HG03521 (cell line): ENCODE results near the gene SIM2.

Experiments used
- ATAC-seq: cut with Tn5 transposase; IDR thresholded peaks from one replicate; pipeline ENCODE4 v1.9.1; 2021; ENCODE audit warnings: mild to moderate bottlenecking, moderate library complexity; ENCODE audit not compliant: unreplicated experiment

SIM2 gene

DNA sequence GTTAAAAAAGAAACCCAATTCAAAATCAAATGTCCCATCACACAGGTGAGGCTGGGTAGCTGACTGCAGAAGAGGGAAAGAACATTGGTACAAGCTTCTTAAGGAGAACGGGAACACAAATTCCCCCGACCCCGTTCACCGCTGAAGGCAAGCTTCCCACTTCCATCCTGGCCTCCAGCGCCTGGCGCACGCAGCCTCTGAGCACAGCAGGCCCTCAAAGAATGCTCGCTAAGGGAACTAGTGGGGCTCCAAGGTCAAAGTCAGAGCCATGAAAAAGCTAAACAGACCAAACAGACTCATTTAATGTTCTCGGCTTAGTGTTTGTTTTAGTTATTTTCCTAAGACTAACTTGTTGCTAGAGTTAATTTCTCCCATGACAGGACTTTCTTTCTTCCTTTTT, 63.7 kb downstream of the SIM2 start:
- no peak for ATAC-seq

DNA sequence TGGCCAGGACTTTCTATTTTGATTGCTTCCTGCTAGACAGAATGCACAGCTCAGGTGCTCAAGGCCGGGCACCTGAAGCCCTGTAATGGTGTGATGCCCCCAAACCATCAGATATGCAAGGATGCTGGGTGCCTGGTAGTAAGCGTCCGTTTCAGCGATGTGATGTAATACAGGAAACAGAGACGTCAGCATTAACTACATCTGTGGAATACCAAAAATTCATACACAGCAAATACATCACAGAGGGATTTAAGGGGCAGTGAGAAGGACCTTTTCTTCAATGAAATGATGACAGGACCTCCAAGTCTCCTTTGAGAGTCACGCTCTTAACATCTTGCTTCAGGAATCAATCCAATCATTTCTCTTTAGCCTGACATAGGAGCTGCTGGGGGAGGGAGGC, 64.4 kb downstream of the SIM2 start:
- no peak for ATAC-seq

DNA sequence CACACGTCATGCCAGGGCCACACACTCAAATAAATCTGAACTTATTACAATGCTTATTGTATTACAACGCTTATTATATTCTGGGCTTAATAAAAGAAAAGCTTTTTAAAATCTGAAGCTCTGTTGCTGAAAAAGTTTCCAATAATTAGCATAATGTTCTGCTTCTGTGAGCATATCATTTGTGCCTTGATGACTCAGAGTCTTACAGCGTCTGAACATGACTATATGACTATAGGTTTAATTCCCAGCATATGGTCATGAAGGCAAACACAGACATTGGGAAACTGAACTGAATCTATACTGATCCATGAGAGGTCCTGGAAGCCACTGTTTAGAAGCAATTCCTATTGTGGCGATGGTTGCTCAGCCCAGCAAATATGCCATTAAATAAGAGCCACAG, 66.3 kb downstream of the SIM2 start:
- no peak for ATAC-seq

DNA sequence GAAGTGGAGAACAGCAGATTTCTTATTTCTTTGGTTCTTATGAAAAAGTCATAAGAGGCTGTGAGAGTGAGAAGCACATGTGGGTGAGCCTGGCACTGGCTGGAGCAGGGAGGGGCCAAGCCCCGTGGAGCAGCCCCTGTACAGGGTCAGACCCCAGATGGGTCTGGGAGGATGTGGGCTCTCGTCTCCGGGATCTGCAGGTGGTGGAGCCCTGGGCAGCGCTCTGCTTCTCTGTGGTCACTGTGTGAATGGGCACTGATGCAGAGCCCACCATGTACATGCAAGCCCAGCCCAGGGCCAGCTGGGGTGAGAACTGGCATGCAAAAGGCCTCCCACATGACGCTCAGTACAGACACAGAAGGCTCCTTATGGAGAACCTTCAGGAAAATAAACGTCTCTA, 67.6 kb downstream of the SIM2 start:
- ATAC-seq, result no peak

DNA sequence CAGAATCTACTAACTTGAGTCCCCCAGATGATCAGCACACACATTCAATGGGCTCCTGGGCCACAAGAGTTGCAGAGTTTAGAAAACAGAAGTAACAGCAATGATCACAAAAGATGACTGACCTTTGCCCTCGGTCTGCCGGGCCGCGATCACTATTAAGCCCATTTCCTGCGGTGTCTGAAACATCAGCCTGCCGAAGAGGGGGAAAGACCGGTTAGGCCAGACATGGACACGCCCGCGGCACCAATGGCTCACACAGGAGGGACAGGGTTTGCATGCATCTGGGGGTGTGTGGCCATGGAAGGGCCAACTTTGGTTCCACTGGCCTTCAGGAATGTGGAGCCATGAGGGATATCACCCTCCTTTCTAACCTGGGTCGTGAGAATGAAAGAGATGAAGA, 68.2 kb downstream of the SIM2 start:
- ATAC-seq, result no peak

DNA sequence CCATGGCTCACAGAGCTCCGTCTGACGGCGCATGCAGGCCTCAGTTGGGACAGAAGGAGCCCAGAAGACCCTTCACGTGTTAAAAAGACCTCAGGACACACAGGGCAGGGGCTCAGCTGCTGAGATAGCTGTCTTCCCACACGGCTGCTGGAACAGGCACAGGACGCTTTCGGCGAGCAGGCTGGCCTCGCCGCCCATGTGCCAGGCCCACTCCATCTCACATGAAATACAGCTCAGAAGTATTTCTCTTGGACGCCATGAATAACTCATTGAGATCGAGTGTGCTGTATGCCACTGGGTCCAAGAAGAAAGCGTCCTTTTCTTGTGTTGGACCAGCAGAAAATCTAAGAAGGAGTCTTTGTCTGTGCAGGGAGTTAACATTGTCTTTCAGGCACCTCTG, 69.6 kb downstream of the SIM2 start:
- no peak for ATAC-seq

DNA sequence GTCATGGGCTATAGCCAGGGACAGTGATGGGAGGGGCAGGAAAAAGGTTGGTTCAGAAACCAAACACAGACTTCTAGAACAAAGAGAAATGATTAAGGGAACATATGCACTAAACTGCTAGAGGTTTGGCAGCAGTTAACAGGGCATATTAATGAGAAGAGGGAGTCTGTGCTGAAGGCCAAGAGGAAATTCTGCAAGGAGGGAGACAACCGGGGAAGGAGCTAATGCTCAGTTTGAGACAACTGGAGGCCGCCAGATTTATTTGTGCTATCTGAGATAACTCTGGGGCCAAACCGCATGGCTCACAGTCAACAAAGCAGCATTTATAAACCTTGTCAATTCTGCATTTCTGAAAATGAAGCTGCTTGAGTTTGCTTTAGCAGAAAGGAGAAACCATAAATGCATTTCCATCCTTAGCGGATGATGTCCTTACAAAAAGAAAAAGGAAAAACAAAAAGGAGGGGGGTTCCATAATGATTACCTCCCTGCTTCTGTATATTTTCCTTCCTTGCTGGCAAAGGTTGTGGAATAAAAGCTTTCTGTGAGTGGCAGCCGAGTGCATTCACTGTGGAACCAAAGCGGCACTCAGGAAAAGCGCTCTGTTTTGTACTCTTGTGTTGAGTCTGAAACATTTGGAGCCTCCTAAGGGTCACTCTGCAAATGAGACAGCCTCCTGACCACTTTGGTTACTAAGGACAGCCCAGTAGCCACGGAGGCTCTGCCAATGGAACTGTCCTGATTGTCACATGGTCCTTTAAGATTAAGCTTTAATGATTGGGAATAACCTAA, 70.3 kb downstream of the SIM2 start:
- no peak for ATAC-seq

DNA sequence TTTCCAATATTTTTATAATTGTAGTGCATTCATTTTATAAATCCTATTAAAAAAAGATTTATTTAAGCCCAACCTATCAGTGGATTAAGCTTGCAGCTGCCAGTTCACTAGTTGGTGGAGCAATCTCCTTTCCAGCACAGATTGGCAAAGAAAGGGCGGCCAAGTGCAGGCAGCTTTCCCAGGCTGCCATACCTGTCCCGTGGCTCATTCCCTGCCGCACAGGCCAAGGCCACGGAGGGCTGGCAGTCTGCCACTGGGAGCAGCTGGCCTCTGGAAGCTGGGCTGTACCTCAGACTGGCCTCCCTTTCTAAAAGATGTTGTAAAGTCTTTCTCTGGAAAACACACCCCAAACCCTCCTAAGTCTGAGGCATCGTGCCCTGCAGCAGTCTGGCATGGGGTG, 74.2 kb downstream of the SIM2 start:
- ATAC-seq, result no peak

DNA sequence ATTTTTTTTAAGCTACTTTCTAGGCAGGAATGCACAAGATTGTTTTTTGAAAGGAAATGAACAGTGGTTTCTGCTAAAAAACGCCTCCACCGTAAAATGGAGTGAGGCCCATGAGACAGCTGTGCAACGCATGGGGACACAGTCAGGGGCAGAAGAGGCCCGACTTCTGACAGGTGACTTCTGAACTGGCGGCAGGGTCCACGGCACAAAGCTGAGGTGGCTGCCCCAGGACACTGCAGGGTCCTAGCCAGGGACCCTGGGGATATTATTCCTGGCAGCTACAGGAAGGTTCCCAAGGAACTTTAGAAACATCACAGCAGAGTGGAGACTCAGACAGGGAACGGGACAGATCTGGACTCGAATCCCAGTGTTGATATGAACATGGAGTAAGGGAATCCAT, 75.1 kb downstream of the SIM2 start:
- ATAC-seq, result no peak

DNA sequence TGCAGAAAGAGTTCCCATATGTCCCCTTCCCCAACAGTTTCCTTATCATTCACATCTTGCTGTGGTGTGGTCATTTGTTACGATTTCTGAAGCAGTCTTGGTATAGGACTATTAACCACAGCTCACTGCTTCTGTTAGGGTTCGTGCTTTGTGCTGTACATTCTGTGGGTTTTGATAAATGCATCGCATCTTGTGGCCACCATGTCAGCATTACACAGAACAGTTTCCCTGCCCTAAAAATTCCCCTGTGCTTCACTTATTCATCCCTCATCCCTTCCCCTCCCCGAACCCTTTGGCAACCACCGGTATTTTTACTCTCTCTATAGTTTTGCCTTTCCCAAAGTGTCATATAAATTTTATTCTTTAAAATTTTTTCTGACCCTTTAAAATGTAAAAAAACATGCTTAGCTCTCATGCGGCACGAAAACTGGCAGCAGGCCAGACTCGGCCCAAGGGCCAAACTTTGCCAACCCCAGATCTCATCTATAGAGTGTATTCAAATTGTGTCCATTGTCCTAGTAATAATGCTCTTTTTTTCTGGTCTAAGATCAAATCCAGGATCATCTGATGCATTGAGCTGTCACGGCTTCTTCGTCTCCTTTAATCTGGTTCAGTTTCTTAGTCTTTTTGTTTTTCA, 78.2 kb downstream of the SIM2 start:
- no peak for ATAC-seq

DNA sequence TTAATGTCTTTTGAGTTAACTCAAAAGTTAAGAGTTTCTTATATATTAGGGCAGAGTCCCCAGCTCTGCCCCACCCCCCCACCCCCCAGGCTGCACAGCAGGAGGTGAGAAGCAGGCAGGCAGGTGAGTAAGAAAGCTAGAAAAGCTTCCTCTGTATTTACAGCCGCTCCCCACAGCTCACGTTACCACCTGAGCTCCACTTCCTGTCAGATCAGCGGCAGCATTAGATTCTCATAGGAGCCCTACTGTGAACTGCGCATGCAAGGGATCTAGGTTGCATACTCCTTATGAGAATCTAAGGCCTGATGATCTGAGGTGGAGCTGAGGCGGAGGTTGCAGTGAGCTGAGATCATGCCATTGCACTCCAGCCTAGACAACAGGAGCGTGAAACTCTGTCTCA, 81.9 kb downstream of the SIM2 start:
- no peak for ATAC-seq

DNA sequence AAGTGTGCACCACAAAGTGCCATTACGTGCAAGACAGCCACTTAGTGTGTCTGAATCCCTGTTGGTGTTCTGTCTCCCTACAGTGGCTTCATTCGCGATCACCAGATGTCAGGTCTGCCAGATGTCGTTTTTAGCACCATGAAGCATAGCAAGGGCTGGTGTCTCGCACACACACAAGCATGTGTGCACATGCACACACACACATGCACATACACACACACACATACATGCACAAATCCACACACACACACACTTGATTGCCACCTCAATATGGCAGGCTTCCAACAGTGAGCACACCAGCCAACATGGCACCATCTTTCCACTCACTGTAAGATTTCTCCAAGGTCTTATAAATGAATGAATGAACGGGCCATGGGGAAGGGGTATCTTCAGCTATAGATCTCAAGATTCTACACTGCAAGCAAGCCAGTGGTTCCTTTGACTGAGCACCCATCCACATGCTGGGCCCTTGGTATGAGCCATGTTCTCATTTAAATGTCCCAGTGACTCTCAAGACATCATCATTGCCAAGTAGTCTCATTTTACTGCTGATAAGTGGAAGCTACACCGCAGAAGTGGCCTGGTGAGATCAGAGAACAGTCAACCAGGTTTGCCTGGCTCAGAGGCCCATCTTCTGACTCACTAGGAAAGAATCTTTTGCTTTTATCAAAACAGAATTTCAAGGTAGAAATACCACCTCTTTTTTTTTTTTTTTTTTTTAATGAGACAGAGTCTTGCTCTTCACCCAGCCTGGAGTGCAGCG, 84.9 kb downstream of the SIM2 start:
- no peak for ATAC-seq

DNA sequence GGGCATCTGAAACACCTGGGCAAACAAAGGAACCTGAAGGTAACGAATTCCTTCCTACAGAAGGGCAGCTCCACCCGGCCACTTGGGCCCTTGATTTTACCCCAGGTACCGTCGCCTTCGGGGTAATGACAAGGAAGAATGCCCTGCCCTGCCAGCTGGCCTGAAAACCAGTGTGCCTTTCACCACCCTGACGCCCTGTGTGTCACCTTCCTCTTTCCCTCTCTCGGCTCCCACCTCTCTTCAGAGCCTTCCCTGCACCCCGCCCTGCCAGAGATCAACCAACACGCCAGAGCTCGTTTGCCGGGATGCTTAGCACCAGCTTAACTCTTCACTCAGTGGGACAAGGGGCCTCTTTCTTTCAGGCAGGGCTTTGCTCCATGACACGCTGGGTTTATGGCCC, 86.0 kb downstream of the SIM2 start:
- no peak for ATAC-seq

DNA sequence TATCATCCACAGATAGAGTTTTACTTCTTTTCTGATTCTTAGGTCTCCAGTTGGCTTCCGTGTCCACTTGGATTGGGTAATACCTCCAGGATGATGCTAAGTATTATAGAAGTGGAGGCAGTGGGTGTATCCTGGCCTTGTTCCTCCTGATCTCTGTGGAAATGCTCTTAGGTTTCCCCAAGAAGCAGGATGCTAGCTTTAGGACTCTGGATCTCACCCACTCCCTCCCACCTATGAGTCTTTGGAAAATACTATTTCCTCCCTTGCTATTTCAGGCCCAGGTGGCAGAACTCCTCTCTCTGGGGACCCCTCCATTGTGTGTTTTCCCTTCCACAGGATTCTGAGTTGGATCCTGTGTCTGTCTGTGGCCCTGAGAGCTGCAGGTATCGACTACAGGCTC, 86.7 kb downstream of the SIM2 start:
- no peak for ATAC-seq

DNA sequence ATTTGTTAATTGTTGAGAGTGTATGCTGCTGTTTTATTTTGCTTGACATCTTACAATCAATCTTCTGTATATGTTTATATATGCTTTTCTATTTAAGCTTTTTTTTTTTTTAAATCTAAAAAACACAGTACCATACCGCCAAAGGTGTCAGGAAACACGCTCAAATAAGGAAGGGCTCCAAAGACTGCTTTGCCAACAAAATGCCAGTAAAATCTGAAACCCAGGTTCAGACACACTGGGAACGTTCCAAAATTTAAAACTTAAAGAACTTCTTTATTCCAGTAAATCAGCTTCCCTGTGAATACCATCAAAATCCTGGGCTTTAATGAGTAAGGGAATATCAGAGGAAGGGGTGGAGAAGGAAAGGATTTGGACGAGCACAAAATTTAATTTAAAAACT, 87.3 kb downstream of the SIM2 start:
- ATAC-seq, result no peak

DNA sequence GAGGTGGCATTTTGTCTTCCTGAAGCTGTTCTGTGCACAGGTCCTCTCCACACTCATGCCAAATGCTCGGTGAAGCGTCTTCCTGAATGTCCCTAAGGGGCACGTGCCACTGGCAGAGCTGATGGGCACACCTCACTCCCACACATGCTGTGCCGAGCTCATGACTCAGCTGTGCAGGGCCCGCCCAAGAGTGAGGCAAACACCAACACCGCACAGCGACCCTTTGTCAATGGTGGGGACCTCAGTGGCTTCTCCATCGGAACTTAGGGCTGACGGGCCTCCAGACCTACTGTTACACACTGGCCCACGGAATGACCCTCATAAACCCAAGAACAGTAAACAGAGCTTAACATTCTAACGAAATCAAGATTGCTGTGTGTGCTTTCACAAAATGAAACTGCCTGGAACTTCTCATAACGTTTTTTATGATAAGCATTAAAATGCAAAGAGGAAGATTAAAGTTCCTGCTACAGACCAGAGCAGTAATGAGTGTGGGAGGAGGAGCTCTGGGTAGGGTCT, 89.3 kb downstream of the SIM2 start:
- ATAC-seq, result no peak

DNA sequence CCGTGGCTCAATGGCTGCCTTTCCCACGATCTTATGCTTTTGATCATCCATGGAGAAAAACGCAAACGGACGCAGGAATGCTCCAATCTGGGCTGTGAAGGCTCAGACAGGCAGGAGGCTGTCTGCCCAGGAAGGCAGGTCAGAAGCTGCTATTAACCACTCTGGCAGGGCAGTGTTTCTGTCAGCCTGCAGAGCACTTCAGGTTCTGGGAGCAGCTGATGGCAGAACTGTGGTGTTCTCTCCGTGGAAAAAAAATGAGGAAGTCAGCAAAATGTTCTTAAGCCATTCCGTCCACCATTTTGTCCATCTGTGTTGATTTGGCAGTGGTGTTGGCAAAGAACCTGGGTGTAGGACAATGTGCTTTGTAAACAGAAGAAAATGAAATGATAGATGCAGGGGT, 91.7 kb downstream of the SIM2 start:
- ATAC-seq, result no peak

DNA sequence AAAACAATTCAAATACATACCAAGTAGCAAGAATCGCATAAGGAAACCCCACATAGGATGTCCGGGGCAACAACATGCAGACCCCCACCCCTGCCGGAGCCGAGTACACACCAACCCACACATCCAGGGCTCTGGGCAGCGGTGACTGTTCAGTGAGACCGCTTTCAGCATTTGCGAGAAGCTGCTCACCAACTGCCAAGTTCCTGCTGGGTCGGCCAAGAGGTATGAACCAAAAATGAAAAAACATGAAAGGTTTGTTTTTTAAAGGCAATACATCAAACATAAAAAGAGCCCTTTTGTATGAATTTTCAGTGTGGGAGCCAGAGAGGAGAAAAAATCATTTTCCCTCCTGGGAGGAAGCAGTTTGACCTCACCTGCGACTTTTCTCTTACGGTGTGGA, 92.3 kb downstream of the SIM2 start:
- ATAC-seq, result no peak

DNA sequence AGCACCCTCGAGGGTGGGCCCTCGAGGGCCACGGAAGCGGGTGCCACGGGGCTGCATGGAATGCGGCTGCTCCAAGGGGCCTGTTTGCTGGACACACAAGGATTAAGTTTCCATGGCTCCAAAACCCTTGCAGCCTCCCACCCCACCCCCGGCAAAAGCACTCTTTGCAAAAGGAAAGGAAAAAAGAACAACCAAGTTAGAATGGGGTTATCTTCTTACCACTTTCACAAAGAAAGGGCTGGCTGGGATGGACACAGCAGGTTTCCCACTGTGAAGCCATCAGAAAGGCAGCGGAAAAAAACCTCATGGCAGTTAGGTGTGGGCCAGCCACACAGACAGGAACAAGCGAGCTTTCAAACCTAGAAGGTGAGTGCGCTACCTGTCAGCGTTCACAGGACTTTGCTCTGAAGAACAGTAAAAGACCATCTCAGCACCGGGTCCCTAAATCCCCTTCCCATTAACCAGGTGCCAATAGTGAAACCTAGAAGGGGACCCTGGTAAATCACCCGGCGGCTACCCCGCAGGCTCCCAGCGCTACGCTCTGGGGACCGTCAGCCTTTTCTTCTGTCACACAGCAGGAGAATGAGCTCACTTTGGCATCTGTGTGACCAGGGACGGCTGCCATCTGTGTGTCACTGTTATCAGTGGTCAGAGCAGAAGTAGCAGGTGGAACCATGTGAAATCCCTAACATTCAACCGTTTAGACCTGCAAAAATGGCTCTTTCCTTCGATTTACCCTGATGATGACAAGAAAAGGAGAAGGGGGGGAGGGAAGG, 93.0 kb downstream of the SIM2 start:
- ATAC-seq, result no peak

DNA sequence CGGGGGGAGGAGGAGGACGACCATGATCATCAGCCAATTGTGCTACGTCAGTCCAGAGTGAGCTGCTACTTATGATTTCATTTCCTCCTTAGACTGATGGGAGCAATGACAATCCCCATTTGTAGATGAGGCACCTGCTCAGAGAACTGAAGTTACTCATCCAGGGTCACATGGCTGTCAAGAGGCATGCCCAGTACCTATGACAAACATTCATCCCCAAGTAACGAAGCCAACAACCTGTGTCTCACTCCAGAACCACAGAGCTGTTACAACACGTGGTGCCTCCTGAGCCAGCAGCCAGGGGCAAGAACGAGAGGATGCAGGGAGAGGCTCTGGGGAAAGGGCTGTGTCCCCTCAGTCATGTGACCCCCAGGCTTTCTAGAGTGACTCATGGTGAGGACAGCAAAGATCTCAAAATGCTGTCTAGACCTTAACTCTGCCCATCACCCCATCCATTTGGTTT, 93.6 kb downstream of the SIM2 start:
- no peak for ATAC-seq

DNA sequence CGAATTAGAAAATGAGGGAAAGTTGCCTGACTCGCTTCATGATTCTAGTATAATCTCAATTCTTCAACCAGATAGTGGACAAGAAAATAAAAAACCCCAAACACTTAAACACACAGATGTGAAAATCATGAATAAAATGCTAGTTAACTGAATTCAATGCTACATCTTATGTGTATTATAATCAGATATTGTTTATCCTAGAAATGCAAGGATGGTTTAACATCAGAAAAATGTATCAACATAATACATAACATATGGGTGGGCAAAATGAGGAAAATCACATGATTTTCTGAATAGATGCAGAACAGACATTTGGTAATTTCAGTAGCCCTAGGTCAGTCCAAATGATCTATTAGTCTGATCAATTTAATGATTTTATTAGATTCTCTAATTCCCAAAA, 97.2 kb downstream of the SIM2 start:
- no peak for ATAC-seq
